Kidney capillary endothelial cell (primary cell): Measurements from ENCODE around the gene HIF3A.
"Not testable (repeated sequence)": the region's sequence is repeated elsewhere in the genome, so short reads cannot be mapped to it uniquely, and the experiment has no call there.

Experiments used
- DNase-seq: peaks from one replicate; pipeline ENCODE4 v3.0.0-alpha.2; 2018; ENCODE audit warnings: low spot score

The HIF3A gene

DNA sequence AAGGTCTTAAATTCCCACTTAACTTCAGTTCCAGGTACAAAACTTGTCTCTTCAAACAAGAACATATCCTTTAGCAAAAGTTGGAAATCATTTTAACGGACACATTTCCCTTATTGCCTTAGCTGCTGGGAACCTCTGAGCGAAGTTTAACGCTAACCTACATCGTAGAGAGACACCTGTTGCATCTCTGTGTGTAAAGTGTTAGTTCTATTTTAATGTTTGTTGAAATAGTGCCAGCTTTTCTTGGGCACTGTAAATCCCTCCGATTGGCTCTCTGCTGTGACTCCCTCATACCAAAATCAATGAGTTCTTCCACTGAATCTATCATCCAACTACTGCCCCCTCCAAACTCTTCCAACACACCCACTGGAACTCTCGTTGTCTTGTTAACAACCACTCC lies 2.3 kb upstream of the HIF3A start:
- no peak for DNase-seq

DNA sequence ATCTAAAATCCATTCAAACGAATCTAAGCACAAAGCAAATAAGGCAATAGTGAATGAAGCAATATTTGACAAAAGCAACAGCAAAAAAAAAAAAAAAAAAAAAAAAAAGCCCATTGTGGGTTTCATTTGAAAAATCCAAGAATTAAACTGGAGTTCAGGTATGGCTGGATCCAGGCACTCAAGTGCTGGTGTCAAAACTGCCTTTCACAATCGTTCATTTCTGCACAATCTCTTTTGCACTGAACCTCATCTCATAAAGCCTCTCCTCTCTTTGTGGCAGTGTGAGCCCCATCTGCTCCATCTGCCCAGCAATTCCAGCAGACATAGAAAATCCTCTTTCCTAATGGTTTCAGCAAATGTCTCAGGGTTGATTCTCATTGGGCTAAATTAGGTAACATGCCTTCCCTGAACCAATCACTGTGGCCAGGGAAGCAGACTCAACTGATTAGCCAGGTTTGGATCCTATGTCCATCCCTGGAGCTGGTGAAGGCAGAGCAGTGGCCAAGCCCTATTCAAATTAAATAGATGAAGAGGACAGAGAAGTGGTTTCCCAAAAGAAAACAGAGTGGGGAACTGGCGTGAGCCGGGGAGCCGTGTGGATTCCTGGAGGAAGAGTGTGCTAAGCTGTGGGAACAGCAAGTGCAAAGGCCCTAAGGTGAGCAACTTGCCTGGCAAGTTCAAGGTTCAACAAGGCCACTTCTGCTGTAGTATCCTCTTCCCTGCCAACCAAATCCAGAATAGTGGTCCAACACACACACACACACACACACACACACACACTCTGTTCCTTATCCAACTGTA lies 1.2 kb upstream of the HIF3A start:
- no peak for DNase-seq

DNA sequence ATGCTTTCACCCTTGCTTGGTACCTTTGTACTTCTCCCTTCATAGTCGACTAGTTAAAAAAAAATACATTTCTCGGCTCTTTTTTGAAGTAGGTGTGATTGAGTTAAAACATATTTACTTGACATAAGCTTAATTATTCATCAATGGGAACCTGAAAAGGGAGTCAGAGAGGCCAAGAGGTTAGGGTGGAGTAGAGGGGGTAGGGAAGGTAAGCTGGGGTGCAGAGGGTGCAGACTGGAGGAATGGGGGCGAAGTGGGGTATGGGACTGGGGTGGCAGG lies 701 bp upstream of the HIF3A start:
- no peak for DNase-seq

DNA sequence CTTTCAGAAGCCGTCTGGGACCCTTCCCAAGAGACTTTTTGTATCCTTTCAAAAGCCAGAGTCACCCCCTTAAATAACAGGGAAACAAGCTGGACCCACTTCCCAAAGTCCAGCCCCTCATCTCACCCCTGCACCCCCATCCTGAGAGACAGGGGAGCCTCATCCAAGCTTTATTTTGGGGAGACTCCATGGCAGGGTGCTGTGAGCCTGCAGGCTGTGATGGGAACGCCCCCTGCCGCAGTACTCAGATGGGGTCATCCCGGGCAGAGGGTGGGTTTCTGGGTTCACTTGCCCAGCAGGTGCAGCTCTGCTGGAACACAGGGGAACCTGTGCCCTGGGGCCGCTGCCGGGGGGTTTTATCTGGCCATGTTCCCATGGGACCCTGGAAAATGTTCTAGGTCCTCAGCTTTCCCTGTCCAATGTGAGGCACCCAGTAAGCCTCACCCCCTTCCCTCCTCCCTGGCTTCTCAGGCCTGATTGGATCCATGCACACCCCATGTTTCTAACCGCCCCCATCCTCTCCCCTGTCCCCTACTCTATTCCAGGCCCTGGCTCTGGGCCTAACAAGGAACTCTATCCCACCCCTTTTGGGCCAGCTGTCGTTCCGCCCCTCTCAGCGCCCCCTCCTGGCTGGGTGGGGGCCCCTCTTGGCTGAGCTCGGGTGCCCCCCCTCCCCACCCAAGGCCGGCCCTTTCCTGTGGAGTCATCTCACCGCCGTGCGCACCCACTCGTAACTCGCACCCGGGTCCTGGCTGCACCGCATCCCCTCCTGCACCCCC lies 1.0 kb downstream of the HIF3A start:
- DNase-seq, result no peak

DNA sequence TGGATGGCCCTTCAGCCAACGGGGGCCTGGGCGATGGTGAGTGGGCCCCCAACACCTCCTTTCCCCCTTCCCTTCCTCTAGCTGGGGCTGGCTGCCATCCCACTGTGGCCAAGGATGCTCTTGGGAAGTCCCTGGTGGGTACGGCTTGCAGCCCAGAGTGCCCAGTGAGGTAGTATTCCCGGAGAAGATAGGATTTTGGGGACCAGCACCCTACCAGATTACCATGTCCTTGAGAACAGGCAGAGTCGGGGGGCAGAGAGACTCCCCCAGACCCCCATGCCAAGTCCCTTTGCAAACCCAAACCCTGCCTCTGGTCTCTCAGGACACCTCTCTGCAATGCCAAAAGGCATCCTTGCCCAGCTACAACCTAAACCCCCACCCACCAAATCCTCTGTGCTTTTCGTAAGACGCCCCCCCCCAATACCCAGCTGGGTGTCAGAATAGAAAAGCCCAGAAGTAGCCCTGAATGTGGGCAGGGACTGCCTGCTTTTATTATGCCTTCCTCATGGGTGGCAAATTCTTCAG lies 1.7 kb downstream of the HIF3A start:
- DNase-seq, result no peak

DNA sequence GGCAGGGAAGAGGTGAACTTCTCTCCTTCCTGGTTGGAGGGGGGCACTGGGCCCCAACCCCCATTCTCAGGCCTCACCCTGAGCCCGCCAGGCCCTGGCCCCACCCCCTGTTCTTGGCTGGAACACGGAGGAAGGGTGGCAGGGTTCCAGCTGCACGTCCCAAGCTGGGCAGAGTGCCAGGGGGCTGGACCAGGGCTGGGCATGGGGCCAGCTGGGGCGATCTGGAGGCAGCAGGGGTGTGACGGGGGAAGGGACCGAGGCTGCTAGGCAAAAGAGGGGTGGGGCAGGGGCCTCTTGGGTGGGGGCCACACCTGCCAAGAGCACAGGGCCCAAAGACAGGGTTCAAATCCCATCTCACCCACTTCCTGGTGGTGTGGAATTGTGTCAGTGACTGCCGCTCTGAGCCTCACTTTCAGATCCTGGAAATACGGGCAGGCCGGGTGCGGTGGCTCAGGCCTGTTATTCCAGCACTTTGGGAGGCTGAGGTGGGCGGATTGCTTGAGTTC lies 2.2 kb downstream of the HIF3A start:
- peak; percentile 66 for DNase-seq

DNA sequence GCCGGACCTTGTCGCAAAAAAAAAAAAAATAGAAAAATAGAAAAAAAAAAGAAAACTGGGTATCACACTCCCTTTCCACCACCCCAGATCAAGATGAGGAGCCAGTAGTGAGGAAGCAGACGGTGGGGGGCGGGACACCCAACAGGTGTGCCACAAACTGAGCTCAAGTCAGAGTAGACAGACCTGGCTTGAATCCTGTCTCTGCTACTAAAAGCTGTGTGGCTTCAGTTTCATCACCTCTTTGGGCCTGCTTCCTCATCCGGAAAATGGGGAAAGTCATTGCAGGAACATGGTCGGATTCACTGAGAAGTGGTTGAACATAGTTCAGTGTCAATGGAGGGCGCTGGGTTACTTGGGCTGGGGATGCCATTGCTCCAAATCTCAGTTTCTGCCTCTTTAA lies 2.9 kb downstream of the HIF3A start:
- no peak for DNase-seq

DNA sequence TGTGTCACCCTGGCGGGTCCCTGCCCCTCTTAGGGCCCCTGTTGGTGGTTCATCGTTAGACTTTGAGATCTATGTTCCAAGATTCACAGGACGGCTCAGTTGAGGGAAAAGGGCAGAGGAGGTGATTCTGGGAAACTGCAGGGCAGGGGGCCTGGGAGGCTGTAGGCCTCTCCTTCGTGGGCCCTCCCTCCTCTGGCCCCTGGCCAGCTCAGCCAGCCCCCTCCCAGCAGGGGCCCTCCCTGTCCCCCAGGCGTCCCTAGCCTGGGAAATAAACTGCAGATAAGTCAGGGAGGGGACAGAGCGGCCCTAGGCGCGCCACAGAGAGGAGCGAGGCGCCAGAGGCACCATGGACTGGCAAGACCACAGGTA lies 6.5 kb downstream of the HIF3A start:
- DNase-seq, result no peak

DNA sequence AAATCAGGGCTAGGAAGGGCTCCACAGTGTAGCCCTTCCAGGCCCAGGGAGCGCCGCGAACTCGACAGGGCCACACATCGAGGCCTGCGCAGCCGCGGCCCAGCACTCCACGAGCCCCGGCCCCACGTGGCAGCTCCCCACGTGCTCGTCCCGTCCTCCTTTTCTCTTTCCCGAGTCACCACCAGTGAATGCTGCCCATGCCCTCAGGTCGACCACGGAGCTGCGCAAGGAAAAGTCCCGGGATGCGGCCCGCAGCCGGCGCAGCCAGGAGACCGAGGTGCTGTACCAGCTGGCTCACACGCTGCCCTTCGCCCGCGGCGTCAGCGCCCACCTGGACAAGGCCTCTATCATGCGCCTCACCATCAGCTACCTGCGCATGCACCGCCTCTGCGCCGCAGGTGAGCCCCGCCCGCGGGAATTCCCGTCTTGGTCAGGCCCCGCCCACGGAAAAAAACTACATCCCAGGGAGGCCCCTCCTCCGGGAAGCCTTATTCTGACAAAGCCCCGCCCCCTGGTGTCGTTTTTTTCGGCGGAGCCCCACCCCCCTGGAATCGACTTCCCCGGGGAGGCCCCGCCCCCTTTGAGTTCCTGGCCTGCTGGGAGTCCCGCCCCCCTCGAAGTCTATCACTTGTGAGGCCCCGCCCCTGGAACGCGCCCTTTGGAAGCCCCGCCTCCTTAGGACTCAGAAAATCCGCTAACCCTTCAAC lies 7.0 kb downstream of the HIF3A start:
- no peak for DNase-seq

DNA sequence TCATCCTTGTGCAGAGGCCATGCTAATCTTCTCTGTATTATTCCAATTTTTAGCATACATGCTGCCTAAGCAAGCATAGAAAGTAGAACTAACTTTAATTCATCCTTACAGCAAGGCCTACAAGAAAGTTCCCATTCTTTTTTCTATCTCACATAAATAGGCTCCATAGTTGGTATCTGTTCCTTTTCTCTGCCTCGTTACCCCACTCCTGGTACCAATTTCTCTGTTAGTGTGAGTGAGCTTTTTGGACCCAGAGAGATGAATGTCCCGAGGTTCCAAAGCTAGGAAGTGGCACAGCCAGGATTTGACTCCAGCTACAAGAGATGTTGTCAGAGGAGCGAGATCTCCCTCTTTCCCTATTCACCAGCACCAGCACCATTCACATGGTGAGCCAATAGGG lies 9.7 kb downstream of the HIF3A start:
- no peak for DNase-seq

DNA sequence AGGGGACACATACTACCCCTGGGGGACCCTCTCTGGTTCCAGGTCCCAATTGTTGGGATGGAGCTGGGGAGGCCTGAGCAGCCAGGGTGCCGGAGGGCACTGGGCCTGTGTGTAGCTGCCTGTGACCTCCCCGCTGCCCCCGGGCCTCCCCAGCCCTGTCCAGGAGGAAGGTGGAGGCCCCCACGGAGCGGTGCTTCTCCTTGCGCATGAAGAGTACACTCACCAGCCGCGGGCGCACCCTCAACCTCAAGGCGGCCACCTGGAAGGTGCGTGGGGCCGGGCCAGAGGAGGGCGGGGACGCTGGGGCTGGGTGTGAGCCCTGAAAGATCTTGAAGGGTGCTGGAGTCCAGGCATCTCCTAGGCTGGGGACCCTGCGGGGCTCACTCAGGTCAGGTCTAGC lies 11.7 kb downstream of the HIF3A start:
- DNase-seq, result no peak

DNA sequence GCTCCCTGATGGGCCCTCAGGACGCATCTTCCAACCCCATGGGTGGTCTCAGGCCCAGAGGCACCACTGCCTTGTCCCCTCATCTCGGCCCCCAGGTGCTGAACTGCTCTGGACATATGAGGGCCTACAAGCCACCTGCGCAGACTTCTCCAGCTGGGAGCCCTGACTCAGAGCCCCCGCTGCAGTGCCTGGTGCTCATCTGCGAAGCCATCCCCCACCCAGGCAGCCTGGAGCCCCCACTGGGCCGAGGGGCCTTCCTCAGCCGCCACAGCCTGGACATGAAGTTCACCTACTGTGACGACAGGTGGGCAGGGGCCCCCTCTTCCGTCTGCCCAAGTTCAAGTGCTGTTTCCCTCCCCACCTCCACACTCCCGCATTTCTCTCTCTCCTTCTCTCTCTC lies 12.2 kb downstream of the HIF3A start:
- no peak for DNase-seq

DNA sequence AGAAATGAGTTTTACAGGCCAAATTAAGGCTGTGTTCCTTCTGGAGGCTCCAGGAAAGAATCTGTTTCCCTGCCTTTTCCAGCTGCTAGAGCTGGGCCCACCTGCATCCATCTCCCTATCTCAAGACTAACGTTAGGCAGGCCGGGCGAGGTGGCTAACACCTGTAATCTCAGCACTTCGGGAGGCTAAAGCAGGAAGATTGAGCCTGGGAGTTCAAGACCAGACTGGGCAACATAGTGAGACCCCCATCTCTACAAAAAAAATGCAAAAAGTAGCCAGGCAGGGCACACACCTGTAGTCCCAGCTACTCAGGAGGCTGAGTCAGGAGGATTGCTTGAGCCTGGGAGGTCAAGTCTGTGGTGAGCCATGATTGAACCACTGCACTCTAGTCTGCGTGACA lies 14.6 kb downstream of the HIF3A start:
- no peak for DNase-seq

DNA sequence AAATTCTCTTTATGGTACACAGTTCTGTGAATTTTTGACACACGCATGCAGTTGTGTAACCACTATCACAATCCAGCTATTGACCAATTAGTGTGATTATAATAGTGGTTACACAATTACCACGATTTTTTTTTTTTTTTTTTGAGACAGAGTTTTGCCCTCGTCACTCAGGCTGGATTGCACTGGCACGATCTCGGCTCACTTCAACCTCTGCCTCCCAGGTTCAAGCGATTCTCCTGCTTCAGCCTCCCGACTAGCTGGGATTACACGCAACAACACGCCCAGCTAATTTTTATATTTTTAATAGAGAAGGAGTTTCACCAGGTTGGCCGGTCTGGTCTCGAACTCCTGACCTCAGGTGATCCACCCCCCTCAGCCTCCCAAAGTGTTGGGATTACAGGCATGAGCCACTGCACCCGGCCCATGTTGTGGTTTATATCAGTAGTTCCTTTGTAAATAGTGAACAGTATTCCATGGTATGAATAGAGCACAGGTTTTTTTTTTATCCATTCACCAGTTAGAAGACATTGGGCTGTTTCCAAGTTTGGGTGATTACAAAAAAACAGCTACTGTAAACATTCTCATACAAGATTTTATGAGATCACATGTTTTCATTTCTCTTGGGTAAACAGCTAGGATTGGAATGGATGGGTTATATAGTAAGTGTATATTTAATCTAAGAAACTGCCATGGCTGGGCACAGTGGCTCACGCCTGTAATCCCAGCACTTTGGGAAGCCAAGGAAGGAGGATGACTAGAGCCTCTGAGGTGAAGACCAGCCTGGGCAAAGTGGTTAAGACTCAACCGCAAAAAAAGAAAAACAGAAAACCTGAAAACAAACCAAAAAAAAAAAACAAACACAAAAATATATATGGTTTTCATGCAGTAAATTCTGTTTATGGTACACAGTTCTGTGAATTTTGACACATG lies 17.0 kb downstream of the HIF3A start:
- DNase-seq, result not testable (repeated sequence)

DNA sequence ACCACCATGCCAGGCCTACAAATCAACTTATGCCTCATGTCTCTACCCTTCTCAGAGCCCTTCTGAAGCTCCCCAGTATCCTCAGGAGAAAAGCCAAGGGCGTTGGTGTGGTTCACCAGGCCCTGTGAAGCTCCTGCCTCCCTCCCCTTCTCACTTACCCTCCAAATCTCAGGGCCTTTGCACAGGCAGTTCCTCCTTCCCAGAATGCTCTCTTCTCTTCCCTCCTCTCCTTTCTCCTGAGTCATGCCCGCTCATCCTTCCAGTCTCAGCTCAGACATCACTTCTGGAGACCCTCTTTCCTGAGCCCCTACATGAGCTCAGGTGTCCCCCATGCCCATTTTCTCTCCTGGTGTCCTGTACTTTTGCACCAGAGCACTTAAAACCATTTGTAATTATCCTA lies 20.5 kb downstream of the HIF3A start:
- DNase-seq, result no peak

DNA sequence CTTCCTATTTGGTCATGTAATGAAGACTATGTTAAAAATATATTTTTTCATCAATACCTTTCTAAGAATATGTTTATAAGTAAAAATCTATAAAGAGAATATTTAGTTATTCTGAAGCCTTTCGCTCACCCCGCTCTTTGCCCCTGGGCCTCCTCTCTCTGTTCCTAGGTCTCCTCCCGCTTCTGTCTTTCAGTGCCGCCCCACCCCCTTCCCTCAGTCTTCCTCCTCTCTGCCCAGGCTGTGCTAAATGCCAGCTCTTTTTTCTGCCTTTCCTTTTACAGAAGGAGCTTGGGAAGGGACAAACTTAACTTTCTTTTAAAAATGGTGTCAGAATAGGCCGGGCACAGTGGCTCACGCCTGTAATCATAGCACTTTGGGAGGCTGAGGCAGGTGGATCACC lies 22.8 kb downstream of the HIF3A start:
- DNase-seq, result no peak

DNA sequence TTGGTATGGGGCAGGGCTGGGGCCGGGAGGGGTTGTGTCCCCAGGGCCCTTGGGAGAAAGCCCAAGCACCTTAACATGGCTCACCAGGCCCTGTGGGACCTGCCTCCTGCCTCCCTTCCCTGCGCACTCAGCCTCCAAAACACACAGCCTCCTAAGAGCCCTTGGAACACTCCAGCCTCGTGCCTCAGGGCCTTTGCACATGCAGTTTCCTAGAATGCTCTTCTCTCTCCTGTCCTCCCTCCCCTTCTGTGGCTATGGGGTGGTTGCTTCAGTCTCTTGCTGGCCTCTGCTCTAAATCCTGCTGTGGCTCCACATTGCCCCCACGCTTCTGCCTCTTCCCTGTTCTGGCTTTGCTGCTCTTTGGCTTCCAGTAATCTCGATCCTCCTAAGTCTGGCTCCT lies 23.7 kb downstream of the HIF3A start:
- no peak for DNase-seq

DNA sequence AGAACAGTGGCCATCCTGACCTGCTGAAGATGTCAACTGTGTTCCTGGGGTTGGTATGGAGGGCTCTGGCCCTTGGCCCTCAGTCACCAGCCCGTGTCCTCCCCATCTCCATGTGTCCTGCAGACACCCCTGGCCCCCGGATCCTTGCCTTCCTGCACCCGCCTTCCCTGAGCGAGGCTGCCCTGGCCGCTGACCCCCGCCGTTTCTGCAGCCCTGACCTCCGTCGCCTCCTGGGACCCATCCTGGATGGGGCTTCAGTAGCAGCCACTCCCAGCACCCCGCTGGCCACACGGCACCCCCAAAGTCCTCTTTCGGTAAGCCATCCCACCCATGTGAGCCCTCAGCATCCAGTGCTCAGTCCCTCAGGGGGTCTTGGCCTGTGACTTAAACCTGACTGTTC lies 24.8 kb downstream of the HIF3A start:
- no peak for DNase-seq

DNA sequence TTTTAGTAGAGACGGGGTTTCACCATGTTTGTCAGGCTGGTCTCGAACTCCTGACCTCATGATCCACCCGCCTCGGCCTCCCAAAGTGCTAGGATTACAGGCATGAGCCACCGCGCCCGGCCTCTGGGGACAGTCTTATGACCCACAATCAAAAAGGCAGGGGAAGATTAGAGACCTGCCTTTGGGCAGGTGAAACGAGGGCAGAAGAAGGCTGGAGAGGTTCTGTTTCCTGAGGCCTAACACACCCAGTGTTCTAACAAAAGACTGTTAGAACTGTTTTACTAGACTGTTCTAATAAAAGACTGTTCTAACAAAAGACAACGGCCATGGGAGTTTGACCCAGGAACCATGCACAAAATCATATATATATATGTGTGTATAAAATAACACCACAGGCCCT lies 26.4 kb downstream of the HIF3A start:
- not testable (repeated sequence) for DNase-seq

DNA sequence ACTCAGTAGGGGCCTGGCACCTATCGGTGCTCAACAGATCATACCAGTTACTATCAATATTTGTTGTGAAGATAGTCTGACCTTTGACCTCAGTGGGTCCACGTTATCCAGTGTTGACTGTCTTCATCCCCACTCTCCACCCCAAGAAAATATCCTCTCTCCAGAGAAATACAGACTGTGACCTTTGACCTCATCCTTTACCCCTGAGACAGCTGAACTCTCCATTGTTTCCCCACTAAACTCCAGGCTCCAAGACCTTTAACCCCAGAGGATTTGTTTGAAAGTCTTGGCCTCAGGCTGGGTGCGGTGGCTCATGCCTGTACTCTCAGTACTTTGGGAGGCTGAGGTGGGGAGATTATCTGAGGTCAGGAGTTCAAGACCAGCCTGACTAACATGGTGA lies 27.4 kb downstream of the HIF3A start:
- DNase-seq, result no peak

DNA sequence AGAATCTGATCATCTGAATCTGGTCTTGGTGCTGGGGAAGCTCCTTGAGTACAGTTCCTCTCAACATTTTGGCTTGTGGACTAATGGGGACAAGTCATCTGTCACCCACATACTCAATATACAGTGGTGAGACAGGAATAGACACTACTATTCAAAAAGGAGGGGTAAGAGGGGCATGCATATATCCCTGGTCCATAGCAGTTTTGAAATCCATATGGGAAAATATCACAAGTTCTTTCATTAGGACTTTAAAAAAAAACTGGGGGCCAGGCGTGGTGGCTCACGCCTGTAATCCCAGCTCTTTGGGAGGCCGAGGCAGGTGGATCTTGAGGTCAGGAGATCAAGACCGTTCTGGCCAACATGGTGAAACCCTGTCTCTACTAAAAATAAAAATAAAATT lies 29.8 kb downstream of the HIF3A start:
- DNase-seq, result no peak

DNA sequence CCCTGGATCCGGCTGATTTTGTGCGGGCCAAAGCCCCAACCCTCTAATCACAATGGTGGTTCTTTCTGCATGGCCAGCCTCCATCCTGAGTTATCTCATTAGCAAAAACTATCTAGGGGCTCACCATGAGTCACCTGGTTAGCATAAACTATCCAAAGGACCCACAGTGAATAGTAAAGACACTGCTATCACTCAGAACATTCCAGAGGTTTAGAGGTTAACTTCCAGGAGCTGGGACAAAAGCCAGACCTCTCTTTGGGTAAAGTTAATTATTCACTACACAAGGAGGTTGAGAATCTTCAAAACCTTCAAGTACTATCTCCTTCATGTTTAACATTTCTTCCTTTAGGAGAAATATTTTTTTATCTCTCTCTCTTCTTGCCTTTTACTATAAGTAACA lies 31.2 kb downstream of the HIF3A start:
- no peak for DNase-seq
